HG02571 (cell line): ENCODE measurements around the gene SEMA3B.

Source experiments
- ATAC-seq: cut with Tn5 transposase; IDR thresholded peaks from one replicate; pipeline ENCODE4 v1.9.1; 2021; ENCODE audit warnings: mild to moderate bottlenecking, moderate library complexity; ENCODE audit not compliant: unreplicated experiment

The SEMA3B gene

GRCh38 chr3:50327129-50327528 lies 58.2 kb downstream of the SEMA3B start:
- ATAC-seq: no peak
